GOT3 (cell line): ENCODE results near the gene GRXCR1.

Source experiments
- DNase-seq: peaks from one replicate; lab custom pipeline; 2025; ENCODE audit warnings: mixed read lengths; lab: John Stamatoyannopoulos, UW

GRXCR1 gene

DNA sequence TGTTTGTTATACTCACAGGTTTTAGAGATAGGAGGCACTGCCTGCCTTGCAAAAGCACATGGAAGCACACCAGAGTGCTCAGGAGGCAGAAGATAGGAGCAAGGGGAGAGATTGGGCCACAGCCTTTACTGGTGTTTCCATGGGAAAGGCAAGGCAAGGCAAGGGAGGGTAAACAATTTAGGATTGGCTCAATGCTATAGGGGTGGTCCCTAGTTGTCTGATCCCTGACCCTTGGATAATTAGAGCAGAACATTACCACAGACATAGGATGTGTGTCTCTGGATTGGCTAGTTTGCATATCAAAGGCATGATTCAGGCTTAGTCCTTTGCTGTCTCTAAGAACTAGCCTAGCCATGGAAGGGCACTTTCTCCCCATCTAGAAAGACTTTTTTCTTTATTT lies 36.1 kb downstream of the GRXCR1 start:
- DNase-seq: no peak

DNA sequence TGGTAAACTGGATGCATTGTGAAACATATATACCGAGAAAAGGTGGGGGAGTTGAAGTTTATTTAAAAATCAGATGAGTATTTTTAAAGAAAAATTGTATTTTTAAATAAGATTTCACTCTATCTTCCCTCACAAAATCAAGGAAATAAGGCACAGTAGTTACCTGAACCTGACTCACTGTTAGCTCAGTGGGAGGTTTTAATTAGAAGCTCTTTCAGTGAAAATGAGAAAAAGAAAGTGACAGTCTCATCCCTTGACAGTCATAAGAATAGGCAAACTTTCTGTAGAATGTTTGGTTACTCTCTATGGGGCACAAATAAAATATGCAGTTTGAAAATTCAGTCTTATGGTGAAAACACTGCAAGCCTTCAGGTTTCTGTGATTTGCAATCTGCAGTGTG lies 49.7 kb downstream of the GRXCR1 start:
- no peak for DNase-seq

DNA sequence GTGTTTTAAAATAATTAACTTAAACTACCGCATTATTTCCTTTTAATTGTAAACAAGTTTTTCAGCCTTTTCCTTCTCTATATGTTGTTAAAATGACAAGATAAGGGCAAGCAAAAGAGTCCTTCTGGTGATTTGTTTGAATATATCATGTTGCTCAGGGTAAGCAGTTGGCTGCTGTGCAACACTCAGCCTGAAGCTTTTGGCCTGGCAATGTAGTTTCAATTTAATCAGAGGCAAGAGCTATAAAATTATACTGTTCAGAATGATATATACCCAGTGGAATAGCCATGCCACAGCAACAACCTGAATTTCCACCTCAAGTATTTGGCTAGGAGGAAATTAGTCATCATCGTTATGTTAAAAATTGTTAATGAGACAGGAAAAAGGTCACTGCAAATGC lies 53.4 kb downstream of the GRXCR1 start:
- no peak for DNase-seq

- no peak for DNase-seq
These were observed 60.8 kb downstream of the GRXCR1 start for GRCh38 chr4:42953321-42953720.

- DNase-seq: no peak
These were observed 62.6 kb downstream of the GRXCR1 start for GRCh38 chr4:42954963-42955669.

- no peak for DNase-seq
These were observed 63.4 kb downstream of the GRXCR1 start for GRCh38 chr4:42955746-42956505.

GRCh38 chr4:42965326-42965725 lies 72.8 kb downstream of the GRXCR1 start:
- no peak for DNase-seq

GRCh38 chr4:42985976-42986375 lies 93.5 kb downstream of the GRXCR1 start:
- DNase-seq: no peak

DNA sequence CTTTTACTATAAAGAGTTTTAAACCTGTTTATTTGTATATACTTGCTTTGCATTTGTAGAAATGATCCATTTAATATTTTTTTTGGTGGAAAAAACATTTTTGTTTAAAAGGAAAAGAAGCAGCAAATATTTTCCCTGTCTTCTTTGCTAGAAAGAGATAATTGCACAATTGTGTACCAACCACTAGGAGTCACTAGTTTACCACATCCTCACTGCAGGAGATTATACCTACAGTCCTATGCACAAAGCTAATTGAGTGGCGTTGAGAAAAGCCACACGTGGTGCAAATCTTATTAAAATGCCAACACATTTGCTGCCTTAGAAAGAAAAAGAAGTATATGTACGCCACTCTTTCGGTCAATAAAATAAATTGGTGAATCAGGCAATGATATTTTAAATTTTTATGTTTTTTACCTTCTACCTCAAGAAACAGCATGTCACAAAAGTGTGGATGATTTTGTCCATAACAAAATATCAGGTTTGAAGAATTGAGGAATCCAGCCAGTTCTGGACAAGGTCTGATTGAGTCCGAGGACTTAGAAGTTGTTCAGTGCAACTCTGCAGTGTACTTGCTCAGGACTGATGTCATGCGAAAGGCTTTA lies 102.9 kb downstream of the GRXCR1 start:
- DNase-seq: no peak

DNA sequence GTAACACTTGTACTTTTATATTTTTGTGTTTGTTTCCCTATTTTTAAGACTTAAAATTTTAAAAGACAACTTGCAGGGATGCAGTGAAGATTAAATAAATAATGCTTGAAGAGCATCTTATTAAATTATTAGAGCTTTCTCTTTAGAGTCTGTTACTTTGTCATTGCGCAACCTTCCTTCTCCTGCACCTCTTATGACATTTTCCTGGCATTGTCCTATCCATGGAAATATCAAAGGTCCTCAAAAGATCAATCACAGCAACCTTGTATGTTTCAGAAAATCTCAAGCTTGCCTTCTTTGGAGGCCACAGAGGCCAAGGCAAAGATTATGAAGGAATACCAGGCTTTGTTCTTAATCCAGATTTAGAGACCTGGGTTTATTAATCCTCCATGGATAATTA lies 116.3 kb downstream of the GRXCR1 start:
- no peak for DNase-seq

- no peak for DNase-seq
These were observed 121.7 kb downstream of the GRXCR1 start for GRCh38 chr4:43014256-43014655.

DNA sequence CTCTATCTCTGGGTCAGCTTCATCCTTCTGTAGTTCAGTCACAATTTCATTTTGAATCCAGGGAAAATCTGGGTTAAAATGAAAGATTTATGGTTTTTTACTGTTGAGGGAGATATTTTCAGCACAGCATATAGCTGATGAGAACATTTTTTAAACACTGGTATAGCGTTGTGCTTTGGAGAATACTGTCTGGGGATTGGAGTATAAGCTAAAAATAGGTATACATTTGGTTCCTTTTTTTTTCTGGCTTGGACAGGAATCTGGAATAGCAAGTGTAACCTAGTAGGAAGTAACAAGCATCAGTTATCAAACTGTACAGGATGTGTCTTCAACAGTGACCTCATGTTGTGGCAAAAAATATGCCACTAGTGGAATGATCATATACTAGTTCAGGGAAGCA lies 149.1 kb downstream of the GRXCR1 start:
- DNase-seq: no peak

GRCh38 chr4:43047058-43047457 lies 154.5 kb downstream of the GRXCR1 start:
- no peak for DNase-seq

- DNase-seq: no peak
These were observed 156.1 kb downstream of the GRXCR1 start for GRCh38 chr4:43048570-43048969.

DNA sequence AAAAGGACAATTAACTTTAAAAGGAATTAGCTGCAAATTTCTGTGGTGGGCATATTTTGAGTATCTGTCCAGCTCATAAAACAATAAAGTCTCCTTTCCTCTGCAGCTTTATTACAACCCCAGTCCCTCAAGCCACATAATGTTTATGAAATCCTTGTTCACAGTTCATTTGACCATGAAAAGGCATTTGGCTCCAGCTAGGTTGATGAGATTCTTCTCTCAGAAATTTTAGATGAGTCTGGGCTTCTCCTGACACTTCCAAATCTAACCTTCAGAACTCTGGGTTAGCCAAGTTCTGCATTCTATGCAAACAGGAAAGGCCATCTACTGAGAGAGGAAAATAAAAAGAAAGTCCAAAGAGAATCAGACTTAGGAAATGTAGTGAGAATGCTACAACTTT lies 156.8 kb downstream of the GRXCR1 start:
- no peak for DNase-seq

- DNase-seq: no peak
These were observed 173.9 kb downstream of the GRXCR1 start for GRCh38 chr4:43066415-43066814.

GRCh38 chr4:43071069-43071468 lies 178.6 kb downstream of the GRXCR1 start:
- DNase-seq: no peak
